Gastroesophageal sphincter (tissue), 4 donors: ENCODE measurements around the gene IFIT3. TPM values are rescaled to one million over a fixed set of nuclear protein-coding genes. Genes with fewer than 3 reads are reported as not detected.

Experiments
- ATAC-seq: fragments of 150-250 bp; one replicate; pipeline ENCODE4 v1.9.1; 2016; ENCODE audit warnings: mild to moderate bottlenecking, moderate library complexity
- H3K27ac ChIP-seq, 4 donors: fragments of 200-600 bp; sonication (generic) in 3 of 4; 1 replicate in 3 of 4; 2 replicates in 1 of 4; pipeline ENCODE4 v1.5.1; 2016 to 2019
- H3K27me3 ChIP-seq: fragments of 200-600 bp; sonication (generic); one replicate; pipeline ENCODE4 v1.5.1; 2019
- H3K36me3 ChIP-seq, 2 donors: fragments of 200-600 bp; sonication (generic); one replicate each; pipeline ENCODE4 v1.5.1; 2019; ENCODE audit warnings: control low read depth in 1 of 2
- H3K4me1 ChIP-seq, 3 donors: fragments of 200-600 bp; sonication (generic); 1 replicate in 2 of 3; 2 replicates in 1 of 3; pipeline ENCODE4 v1.5.1; 2016 to 2019; ENCODE audit warnings: control low read depth in 2 of 3
- H3K4me3 ChIP-seq, 2 donors: fragments of 200-600 bp; sonication (generic); one replicate each; pipeline ENCODE4 v1.5.1; 2019; ENCODE audit warnings: mild to moderate bottlenecking in 1 of 2, moderate library complexity in 1 of 2
- H3K9me3 ChIP-seq, 3 donors: fragments of 200-600 bp; sonication (generic); one replicate each; pipeline ENCODE4 v1.5.1; 2017 to 2019; ENCODE audit warnings: control low read depth in 2 of 3
- EP300 ChIP-seq: sonication (generic); formaldehyde crosslinking; IDR thresholded peaks from one replicate; pipeline ENCODE4 v1.6.1; 2017; ENCODE audit warnings: antibody characterized with exemption, mild to moderate bottlenecking
- POLR2A ChIP-seq, 2 donors: fragments of 450-650 bp; IDR thresholded peaks; one replicate each; pipeline ENCODE4 v1.6.1; 2017; ENCODE audit warnings: antibody characterized with exemption in 2 of 2, mild to moderate bottlenecking in 2 of 2, moderate library complexity in 1 of 2
- POLR2AphosphoS5 ChIP-seq: sonication (generic); formaldehyde crosslinking; IDR thresholded peaks from one replicate; pipeline ENCODE4 v1.6.1; 2017; ENCODE audit warnings: antibody characterized with exemption
- WGBS, 2 donors: methylation state at CpG; one replicate each; pipeline ENCODE4 v1.1.5; 2018; ENCODE audit warnings: low coverage in 1 of 2; 5-methylcytosine and 5-hydroxymethylcytosine counted together
- total RNA-seq, 4 donors: library from RNA; depleted of rRNA; stranded (reverse); fragments of >200 nt; gene quantifications; one replicate each; pipeline ENCODE4 v1.1.0, GENCODE V29; 2016
- TF ChIP-seq, protein P1 (sequence below), 4 experiments: fragments of 200-600 bp in 2 of 4; fragments of 450-650 bp in 2 of 4; sonication (generic) in 1 of 4; IDR thresholded peaks; one replicate each; pipeline ENCODE4 v1.5.1; 2017 to 2019; ENCODE audit warnings: antibody characterized with exemption in 4 of 4, mild to moderate bottlenecking in 2 of 4, moderate library complexity in 2 of 4

Gene IFIT3
- total RNA-seq, 4 donors from 2014 or later: 8.1 to 15.5 (median 11.9) TPM

DNA sequence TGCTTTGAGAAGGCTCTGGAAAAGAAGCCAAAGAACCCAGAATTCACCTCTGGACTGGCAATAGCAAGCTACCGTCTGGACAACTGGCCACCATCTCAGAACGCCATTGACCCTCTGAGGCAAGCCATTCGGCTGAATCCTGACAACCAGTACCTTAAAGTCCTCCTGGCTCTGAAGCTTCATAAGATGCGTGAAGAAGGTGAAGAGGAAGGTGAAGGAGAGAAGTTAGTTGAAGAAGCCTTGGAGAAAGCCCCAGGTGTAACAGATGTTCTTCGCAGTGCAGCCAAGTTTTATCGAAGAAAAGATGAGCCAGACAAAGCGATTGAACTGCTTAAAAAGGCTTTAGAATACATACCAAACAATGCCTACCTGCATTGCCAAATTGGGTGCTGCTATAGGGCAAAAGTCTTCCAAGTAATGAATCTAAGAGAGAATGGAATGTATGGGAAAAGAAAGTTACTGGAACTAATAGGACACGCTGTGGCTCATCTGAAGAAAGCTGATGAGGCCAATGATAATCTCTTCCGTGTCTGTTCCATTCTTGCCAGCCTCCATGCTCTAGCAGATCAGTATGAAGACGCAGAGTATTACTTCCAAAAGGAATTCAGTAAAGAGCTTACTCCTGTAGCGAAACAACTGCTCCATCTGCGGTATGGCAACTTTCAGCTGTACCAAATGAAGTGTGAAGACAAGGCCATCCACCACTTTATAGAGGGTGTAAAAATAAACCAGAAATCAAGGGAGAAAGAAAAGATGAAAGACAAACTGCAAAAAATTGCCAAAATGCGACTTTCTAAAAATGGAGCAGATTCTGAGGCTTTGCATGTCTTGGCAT lies 21.1 kb upstream of the IFIT3 start:
- H3K27ac ChIP-seq: no peak overlapping the region
- ATAC-seq: no peak
- TF ChIP-seq POLR2AphosphoS5 (no peak), EP300 (no peak), POLR2A (IDR thresholded peaks at IDR 0.05) (no peak)
- TF ChIP-seq, protein P1, sequence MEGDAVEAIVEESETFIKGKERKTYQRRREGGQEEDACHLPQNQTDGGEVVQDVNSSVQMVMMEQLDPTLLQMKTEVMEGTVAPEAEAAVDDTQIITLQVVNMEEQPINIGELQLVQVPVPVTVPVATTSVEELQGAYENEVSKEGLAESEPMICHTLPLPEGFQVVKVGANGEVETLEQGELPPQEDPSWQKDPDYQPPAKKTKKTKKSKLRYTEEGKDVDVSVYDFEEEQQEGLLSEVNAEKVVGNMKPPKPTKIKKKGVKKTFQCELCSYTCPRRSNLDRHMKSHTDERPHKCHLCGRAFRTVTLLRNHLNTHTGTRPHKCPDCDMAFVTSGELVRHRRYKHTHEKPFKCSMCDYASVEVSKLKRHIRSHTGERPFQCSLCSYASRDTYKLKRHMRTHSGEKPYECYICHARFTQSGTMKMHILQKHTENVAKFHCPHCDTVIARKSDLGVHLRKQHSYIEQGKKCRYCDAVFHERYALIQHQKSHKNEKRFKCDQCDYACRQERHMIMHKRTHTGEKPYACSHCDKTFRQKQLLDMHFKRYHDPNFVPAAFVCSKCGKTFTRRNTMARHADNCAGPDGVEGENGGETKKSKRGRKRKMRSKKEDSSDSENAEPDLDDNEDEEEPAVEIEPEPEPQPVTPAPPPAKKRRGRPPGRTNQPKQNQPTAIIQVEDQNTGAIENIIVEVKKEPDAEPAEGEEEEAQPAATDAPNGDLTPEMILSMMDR (IDR thresholded peaks at IDR 0.05): no peak
- no peak overlapping the region for H3K4me3 ChIP-seq
- H3K9me3 ChIP-seq: peaks cover 0 to 5% (median 0%) of the 10 kb centered on the region in 3 donors
- WGBS, 2 donors: 92 to 95% methylated on average over 7 to 12 of the region's 13 CpGs
- H3K36me3 ChIP-seq: peaks cover 0 to 37% of the 10 kb centered on the region in 2 donors
- peaks cover 0 to 24% (median 9%) of the 10 kb centered on the region in 3 donors for H3K4me1 ChIP-seq
- H3K27me3 ChIP-seq: no peaks in the 10 kb centered on the region

DNA sequence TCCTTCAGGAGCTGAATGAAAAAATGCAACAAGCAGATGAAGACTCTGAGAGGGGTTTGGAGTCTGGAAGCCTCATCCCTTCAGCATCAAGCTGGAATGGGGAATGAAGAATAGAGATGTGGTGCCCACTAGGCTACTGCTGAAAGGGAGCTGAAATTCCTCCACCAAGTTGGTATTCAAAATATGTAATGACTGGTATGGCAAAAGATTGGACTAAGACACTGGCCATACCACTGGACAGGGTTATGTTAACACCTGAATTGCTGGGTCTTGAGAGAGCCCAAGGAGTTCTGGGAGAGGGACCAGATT lies 20.6 kb upstream of the IFIT3 start:
- peaks cover 0 to 22% (median 9%) of the 10 kb centered on the region in 3 donors for H3K4me1 ChIP-seq
- peaks cover 0 to 37% of the 10 kb centered on the region in 2 donors for H3K36me3 ChIP-seq
- peaks cover 0 to 5% (median 0%) of the 10 kb centered on the region in 3 donors for H3K9me3 ChIP-seq
- ATAC-seq: no peak
- no peak overlapping the region for H3K27ac ChIP-seq
- no peak for TF ChIP-seq POLR2A (IDR thresholded peaks at IDR 0.05)
- TF ChIP-seq POLR2AphosphoS5: no peak
- TF ChIP-seq, protein P1 (IDR thresholded peaks at IDR 0.05): no peak
- TF ChIP-seq EP300: no peak
- H3K27me3 ChIP-seq: no peaks in the 10 kb centered on the region
- no peak overlapping the region for H3K4me3 ChIP-seq

DNA sequence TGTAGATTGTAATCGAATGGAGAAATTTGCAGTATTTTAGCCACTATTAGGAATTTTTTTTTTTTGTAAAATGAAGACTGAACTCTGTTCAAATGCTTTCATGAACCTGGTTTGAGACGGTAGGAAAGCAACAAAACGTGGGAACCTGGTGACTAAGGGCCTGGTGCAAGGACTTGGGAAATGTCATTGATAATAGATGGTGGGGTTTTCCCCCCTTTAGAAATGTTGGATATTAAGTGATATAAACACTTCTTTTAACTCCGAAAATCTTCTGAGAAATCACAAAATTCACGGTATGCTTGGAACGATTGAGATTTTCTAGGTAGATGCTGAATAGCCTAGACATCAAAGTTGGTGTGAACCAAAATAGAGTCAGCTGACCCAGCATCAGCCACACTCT lies 19.5 kb upstream of the IFIT3 start:
- Histone ChIP-seq H3K27ac (no peak overlapping the region), H3K27me3 (no peaks in the 10 kb centered on the region), H3K4me1 (peaks cover 0 to 12% (median 7%) of the 10 kb centered on the region in 3 donors), H3K4me3 (no peak overlapping the region), H3K9me3 (peaks cover 0 to 5% (median 0%) of the 10 kb centered on the region in 3 donors), H3K36me3 (peaks cover 0 to 37% of the 10 kb centered on the region in 2 donors)
- WGBS, 2 donors: 92 to 94% methylated on average over 6 of the region's 6 CpGs
- no peak for ATAC-seq
- no peak for TF ChIP-seq POLR2A (IDR thresholded peaks at IDR 0.05)
- TF ChIP-seq EP300: no peak
- TF ChIP-seq POLR2AphosphoS5: no peak
- TF ChIP-seq, protein P1 (IDR thresholded peaks at IDR 0.05): no peak

DNA sequence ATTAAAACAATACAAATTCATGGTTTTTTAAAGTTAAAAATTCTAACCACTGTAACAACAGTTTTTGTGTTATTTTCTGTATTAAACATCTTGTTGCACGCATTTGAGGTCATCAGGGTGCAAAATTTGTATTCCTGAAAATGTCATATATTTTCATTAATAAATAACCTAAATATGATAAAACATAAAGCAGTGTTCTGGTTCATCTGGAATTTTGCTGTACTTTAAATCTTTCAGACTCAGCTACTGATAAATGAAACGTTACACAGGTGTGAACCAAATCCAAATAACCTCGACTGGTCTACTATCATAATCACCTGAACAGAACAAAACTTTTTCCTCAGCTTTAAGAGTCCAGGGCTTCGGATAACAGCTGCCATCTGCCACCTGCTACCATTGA lies 19.1 kb upstream of the IFIT3 start:
- no peak for ATAC-seq
- no peaks in the 10 kb centered on the region for H3K27me3 ChIP-seq
- H3K4me1 ChIP-seq: peaks cover 0 to 7% (median 2%) of the 10 kb centered on the region in 3 donors
- 92 to 94% methylated on average over 4 of the region's 4 CpGs for WGBS, 2 donors
- H3K9me3 ChIP-seq: peaks cover 0 to 5% (median 0%) of the 10 kb centered on the region in 3 donors
- no peak overlapping the region for H3K4me3 ChIP-seq
- no peak overlapping the region for H3K27ac ChIP-seq
- H3K36me3 ChIP-seq: peaks cover 0 to 37% of the 10 kb centered on the region in 2 donors
- no peak for TF ChIP-seq POLR2AphosphoS5
- TF ChIP-seq EP300: no peak
- TF ChIP-seq, protein P1 (IDR thresholded peaks at IDR 0.05): no peak
- no peak for TF ChIP-seq POLR2A (IDR thresholded peaks at IDR 0.05)
